Mucosa of rectum (tissue), 2 donors: ENCODE measurements around the gene DIRAS1.
A peak's percentile ranks its signal among the peaks of the same experiment; 100 is the strongest.

Source experiments
- H3K27ac ChIP-seq, 2 donors: one replicate each; pipeline ENCODE4 v1.7.0; 2013; ENCODE audit warnings: inconsistent platforms in 2 of 2, low read depth in 2 of 2, low read length in 2 of 2
- H3K27me3 ChIP-seq, 2 donors: one replicate each; pipeline ENCODE4 v1.7.0; 2013; ENCODE audit warnings: low read length in 2 of 2; ENCODE audit not compliant: control insufficient read depth in 2 of 2, insufficient read depth in 2 of 2
- H3K36me3 ChIP-seq, 2 donors: one replicate each; pipeline ENCODE4 v1.7.0; 2013; ENCODE audit warnings: low read length in 2 of 2; ENCODE audit not compliant: control insufficient read depth in 2 of 2, insufficient read depth in 2 of 2
- H3K4me1 ChIP-seq, 2 donors: one replicate each; pipeline ENCODE4 v1.7.0; 2013; ENCODE audit warnings: low read length in 2 of 2, mild to moderate bottlenecking in 1 of 2; ENCODE audit not compliant: control insufficient read depth in 2 of 2, insufficient read depth in 2 of 2
- H3K4me3 ChIP-seq, 2 donors: one replicate each; pipeline ENCODE4 v1.7.0; 2013; ENCODE audit warnings: low read length in 2 of 2
- H3K9ac ChIP-seq, 2 donors: one replicate each; pipeline ENCODE4 v1.7.0; 2013; ENCODE audit warnings: low read length in 2 of 2, low read depth in 1 of 2, mild to moderate bottlenecking in 1 of 2
- H3K9me3 ChIP-seq, 2 donors: one replicate each; pipeline ENCODE4 v1.7.0; 2013; ENCODE audit warnings: low read length in 2 of 2; ENCODE audit not compliant: control insufficient read depth in 2 of 2
- donor health status: healthy.
- donor health status: Normal muscosa, but diverticular disease.

Gene DIRAS1

DNA sequence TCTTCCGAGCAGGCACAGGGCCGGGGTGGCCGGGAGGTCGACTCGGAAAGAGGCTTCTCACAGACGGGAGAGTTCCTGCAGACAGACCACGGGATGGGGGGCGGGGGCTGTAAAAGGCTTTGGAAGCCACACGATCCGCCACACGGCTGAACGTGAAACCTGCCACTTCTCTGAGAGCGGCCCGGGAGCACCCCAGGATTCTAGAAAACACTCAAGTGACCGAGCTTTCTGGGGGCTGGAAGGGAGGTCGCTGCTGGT is 34.2 kb upstream of the DIRAS1 start:
- no peak overlapping the region for H3K27ac ChIP-seq
- H3K4me3 ChIP-seq: no peak overlapping the region
- no peaks in the 10 kb centered on the region for H3K4me1 ChIP-seq
- no peaks in the 10 kb centered on the region for H3K9me3 ChIP-seq
- peaks cover 18 to 36% of the 10 kb centered on the region in 2 donors for H3K36me3 ChIP-seq
- no peaks in the 10 kb centered on the region for H3K27me3 ChIP-seq
- H3K9ac ChIP-seq: no peak overlapping the region

DNA sequence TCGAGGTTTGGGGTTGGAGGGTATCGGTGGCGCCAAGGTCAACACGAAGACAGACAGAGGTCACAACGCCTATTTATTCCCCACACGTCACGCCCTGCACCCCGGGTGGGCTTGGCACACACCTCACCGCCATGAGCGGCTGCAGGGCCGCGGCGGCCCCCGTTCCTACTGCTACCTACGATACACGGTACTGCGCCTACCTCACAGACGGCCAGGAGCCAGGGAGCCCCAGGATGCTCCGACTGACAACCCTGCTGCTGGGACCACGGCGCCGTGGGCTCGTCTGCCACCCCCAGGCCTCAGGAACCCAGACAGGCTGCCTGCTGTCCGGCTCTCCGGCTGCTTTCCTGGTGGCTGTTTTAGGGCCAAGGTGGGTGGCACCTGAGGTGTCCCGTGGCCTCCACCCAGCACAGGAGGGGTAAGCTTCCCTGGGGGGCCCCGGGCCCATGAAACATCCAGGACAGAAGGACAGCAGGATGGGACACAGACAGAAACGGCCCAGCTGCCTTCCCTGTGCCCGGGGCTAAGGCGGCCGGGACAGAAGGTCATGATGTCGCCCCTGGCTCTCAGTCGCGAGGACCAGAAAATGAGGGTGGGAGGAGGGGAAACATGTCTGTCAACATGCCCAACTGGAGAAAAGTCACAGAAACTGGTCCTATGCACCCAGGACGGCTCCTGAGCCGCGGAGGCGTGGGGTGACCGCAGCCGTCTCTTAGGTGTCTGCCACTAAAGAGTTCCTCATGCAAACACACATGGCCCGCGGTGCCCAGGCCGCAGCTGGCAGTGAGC is 33.7 kb upstream of the DIRAS1 start:
- H3K4me3 ChIP-seq: no peak overlapping the region
- H3K27ac ChIP-seq: no peak overlapping the region
- H3K36me3 ChIP-seq: peaks cover 18 to 36% of the 10 kb centered on the region in 2 donors
- no peaks in the 10 kb centered on the region for H3K27me3 ChIP-seq
- H3K9ac ChIP-seq: no peak overlapping the region
- no peaks in the 10 kb centered on the region for H3K9me3 ChIP-seq
- no peaks in the 10 kb centered on the region for H3K4me1 ChIP-seq

DNA sequence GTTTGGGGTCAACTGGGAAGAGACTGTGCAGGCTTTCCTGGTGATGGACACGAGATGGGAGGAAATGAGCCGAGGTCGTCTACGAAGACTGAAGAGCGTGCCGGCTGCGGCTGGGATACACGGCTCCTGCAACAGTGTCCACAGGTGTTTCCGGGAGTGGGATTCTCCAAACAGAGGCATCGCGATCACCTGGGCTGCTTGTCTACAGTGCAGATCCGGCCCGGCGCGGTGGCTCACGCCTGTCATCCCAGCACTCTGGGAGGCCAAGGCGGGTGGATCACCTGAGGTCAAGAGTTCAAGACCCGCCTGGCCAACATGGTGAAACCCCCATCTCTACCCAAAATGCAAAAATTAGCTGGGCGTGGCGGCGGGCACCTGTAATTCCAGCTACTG is 30.3 kb upstream of the DIRAS1 start:
- H3K27me3 ChIP-seq: no peaks in the 10 kb centered on the region
- H3K4me3 ChIP-seq: no peak overlapping the region
- peaks cover under 1 to 19% of the 10 kb centered on the region in 2 donors for H3K36me3 ChIP-seq
- no peak overlapping the region for H3K27ac ChIP-seq
- no peaks in the 10 kb centered on the region for H3K9me3 ChIP-seq
- no peak overlapping the region for H3K9ac ChIP-seq
- H3K4me1 ChIP-seq: peaks cover 0 to 3% of the 10 kb centered on the region in 2 donors

GRCh38 chr19:2750808-2751437 is 29.8 kb upstream of the DIRAS1 start:
- Histone ChIP-seq H3K4me3 (no peak overlapping the region), H3K36me3 (peaks cover 0 to 19% of the 10 kb centered on the region in 2 donors), H3K9me3 (no peaks in the 10 kb centered on the region), H3K4me1 (peaks cover 0 to 3% of the 10 kb centered on the region in 2 donors), H3K27ac (no peak overlapping the region), H3K9ac (no peak overlapping the region), H3K27me3 (no peaks in the 10 kb centered on the region)

GRCh38 chr19:2747349-2747748 is 26.2 kb upstream of the DIRAS1 start:
- no peak overlapping the region for H3K9ac ChIP-seq
- peaks cover 0 to 3% of the 10 kb centered on the region in 2 donors for H3K4me1 ChIP-seq
- no peak overlapping the region for H3K27ac ChIP-seq
- no peaks in the 10 kb centered on the region for H3K36me3 ChIP-seq
- H3K9me3 ChIP-seq: no peaks in the 10 kb centered on the region
- no peaks in the 10 kb centered on the region for H3K27me3 ChIP-seq
- no peak overlapping the region for H3K4me3 ChIP-seq

GRCh38 chr19:2744113-2744512 is 22.9 kb upstream of the DIRAS1 start:
- no peaks in the 10 kb centered on the region for H3K9me3 ChIP-seq
- peaks cover 7 to 8% of the 10 kb centered on the region in 2 donors for H3K4me1 ChIP-seq
- no peak overlapping the region for H3K4me3 ChIP-seq
- no peak overlapping the region for H3K9ac ChIP-seq
- no peaks in the 10 kb centered on the region for H3K27me3 ChIP-seq
- no peaks in the 10 kb centered on the region for H3K36me3 ChIP-seq
- H3K27ac ChIP-seq: no peak overlapping the region

- Histone ChIP-seq H3K27me3 (no peaks in the 10 kb centered on the region), H3K27ac (no peak overlapping the region), H3K36me3 (no peaks in the 10 kb centered on the region), H3K4me1 (peaks cover 8% of the 10 kb centered on the region in 2 donors), H3K9me3 (no peaks in the 10 kb centered on the region), H3K9ac (no peak overlapping the region), H3K4me3 (no peak overlapping the region)
Observed at GRCh38 chr19:2743099-2743498, 21.9 kb upstream of the DIRAS1 start.

GRCh38 chr19:2740314-2740656 is 19.1 kb upstream of the DIRAS1 start:
- Histone ChIP-seq H3K9me3 (no peaks in the 10 kb centered on the region), H3K9ac (no peak overlapping the region), H3K4me3 (peak overlapping the region in 1 of 2 donors; percentile 41), H3K27ac (no peak overlapping the region), H3K36me3 (peaks cover 11% of the 10 kb centered on the region in 2 donors), H3K27me3 (no peaks in the 10 kb centered on the region), H3K4me1 (peaks cover 8% of the 10 kb centered on the region in 2 donors)

- H3K9ac ChIP-seq: peak within 1 kb of the TSS; percentile 61 to 76
- H3K27ac ChIP-seq: peak within 1 kb of the TSS in 1 of 2 donors; percentile 43
- H3K4me1 ChIP-seq: peaks cover 8% of the 10 kb centered on the region in 2 donors
- H3K36me3 ChIP-seq: peaks cover 11 to 15% of the 10 kb centered on the region in 2 donors
- H3K4me3 ChIP-seq: peak within 1 kb of the TSS; percentile 86 to 90
- no peaks in the 10 kb centered on the region for H3K27me3 ChIP-seq
- H3K9me3 ChIP-seq: no peaks in the 10 kb centered on the region
Observed at GRCh38 chr19:2739602-2740313, 18.6 kb upstream of the DIRAS1 start, which contains the start of gene SLC39A3. Gene SLC39A3, minus strand, starts transcription at chr19:2740017. Its CDS starts 2,760 bp downstream, at chr19:2737257.

DNA sequence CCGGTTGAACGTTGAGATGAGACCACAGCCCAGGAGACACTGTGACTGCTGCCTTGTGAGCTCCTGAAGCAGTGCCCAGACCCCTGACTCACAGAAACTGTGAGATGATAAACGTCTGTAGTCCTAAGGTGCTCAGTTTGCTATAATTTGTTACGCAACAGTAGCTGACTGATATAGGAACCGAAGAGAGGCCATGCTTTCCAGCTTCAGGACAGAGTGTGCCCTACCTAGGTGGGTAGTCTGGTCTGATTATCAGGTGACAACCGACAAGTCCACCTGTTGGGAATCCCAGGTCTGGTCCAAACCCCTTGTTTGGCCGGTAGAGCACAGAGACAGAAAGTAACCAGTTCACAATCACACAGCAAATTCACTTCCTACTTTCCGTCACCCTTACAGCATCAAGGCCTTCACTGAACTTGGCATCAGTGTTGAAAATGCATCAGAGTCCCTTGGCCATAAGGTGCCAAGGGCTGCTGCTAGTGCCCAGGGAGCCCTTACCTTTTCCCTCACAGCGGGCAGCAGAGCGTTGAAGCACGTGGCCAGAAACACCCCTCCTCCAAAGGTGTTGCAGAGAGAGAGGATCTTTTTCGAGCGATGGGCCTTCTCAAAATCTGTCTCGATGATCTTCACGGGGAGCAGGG is 15.5 kb upstream of the DIRAS1 start:
- Histone ChIP-seq H3K4me1 (peaks cover 8% of the 10 kb centered on the region in 2 donors), H3K36me3 (peaks cover 14 to 18% of the 10 kb centered on the region in 2 donors), H3K9ac (no peak overlapping the region), H3K27me3 (no peaks in the 10 kb centered on the region), H3K27ac (no peak overlapping the region), H3K4me3 (no peak overlapping the region), H3K9me3 (no peaks in the 10 kb centered on the region)
